Neuronal stem cell (in vitro differentiated cells): ENCODE data around the gene RETREG3.

Experiments used
- DNase-seq: peaks from one replicate; pipeline ENCODE4 v3.0.0-alpha.2; 2013; ENCODE audit warnings: low spot score
- H2AFZ ChIP-seq: one replicate; pipeline ENCODE4 v1.6.1; 2013; ENCODE audit warnings: mild to moderate bottlenecking, low read length, inconsistent platforms
- H2AK5ac ChIP-seq: 2 replicates; pipeline ENCODE4 v1.6.1; 2013; ENCODE audit warnings: low read depth, mild to moderate bottlenecking, inconsistent platforms, low read length, moderate library complexity, mixed read lengths
- H2BK120ac ChIP-seq: 2 replicates; pipeline ENCODE4 v1.6.1; 2013; ENCODE audit warnings: low read depth, mild to moderate bottlenecking, inconsistent platforms, low read length, moderate library complexity, mixed read lengths
- H2BK12ac ChIP-seq: one replicate; pipeline ENCODE4 v1.6.1; 2013; ENCODE audit warnings: low read length, inconsistent platforms
- H2BK15ac ChIP-seq: 2 replicates; pipeline ENCODE4 v1.6.1; 2013; ENCODE audit warnings: mild to moderate bottlenecking, low read length, inconsistent platforms, mixed read lengths
- H2BK5ac ChIP-seq: one replicate; pipeline ENCODE4 v1.6.1; 2013; ENCODE audit warnings: inconsistent platforms, mild to moderate bottlenecking, low read length, moderate library complexity
- H3K14ac ChIP-seq: one replicate; pipeline ENCODE4 v1.6.1; 2013; ENCODE audit warnings: low read length, inconsistent platforms
- H3K18ac ChIP-seq: 2 replicates; pipeline ENCODE4 v1.6.1; 2013; ENCODE audit warnings: low read length, inconsistent platforms
- H3K23ac ChIP-seq: 2 replicates; pipeline ENCODE4 v1.6.1; 2013; ENCODE audit warnings: low read depth, mild to moderate bottlenecking, mixed read lengths, low read length, inconsistent platforms; ENCODE audit not compliant: poor library complexity
- H3K27ac ChIP-seq: replicated peaks from 3 replicates; pipeline ENCODE4 v1.5.1; 2013; ENCODE audit warnings: low read length, inconsistent platforms
- H3K27me3 ChIP-seq, 3 experiments: 2 replicates each; pipeline ENCODE4 v1.6.1; 2013; ENCODE audit warnings: low read length in 3 of 3, mild to moderate bottlenecking in 2 of 3, inconsistent platforms in 1 of 3, low read depth in 1 of 3, mixed read lengths in 1 of 3, moderate library complexity in 1 of 3; ENCODE audit not compliant: control insufficient read depth in 3 of 3, insufficient read depth in 3 of 3
- H3K36me3 ChIP-seq, 2 donors: replicated peaks in 1 of 2; 2 replicates each; pipeline ENCODE4 v1.6.1; 2013; ENCODE audit warnings: low read length in 2 of 2; ENCODE audit not compliant: control insufficient read depth in 2 of 2, insufficient read depth in 2 of 2
- H3K4ac ChIP-seq: 2 replicates; pipeline ENCODE4 v1.6.1; 2013; ENCODE audit warnings: inconsistent platforms, mild to moderate bottlenecking, low read length, moderate library complexity
- H3K4me1 ChIP-seq, 2 donors: 1 replicate in 1 of 2; 2 replicates in 1 of 2; pipeline ENCODE4 v1.6.1; 2013; ENCODE audit warnings: low read length in 2 of 2, low read depth in 1 of 2; ENCODE audit not compliant: control insufficient read depth in 2 of 2, insufficient read depth in 1 of 2
- H3K4me2 ChIP-seq: one replicate; pipeline ENCODE4 v1.6.1; 2013; ENCODE audit warnings: mild to moderate bottlenecking, low read length, inconsistent platforms; ENCODE audit not compliant: insufficient read depth, poor library complexity, severe bottlenecking
- H3K4me3 ChIP-seq, 2 donors: 2 replicates each; pipeline ENCODE4 v1.5.1; 2013; ENCODE audit warnings: low read length in 2 of 2, mild to moderate bottlenecking in 2 of 2, inconsistent platforms in 1 of 2, moderate library complexity in 1 of 2
- H3K79me1 ChIP-seq: one replicate; pipeline ENCODE4 v1.6.1; 2013; ENCODE audit warnings: low read depth, mild to moderate bottlenecking, inconsistent platforms, low read length, moderate library complexity
- H3K9ac ChIP-seq: one replicate; pipeline ENCODE4 v1.6.1; 2013; ENCODE audit warnings: mild to moderate bottlenecking, low read depth, low read length, inconsistent platforms; ENCODE audit not compliant: poor library complexity
- H3K9me3 ChIP-seq, 2 donors: replicated peaks in 1 of 2; 2 replicates each; pipeline versions ENCODE3 to v1.6.1; 2013; ENCODE audit warnings: low read length in 2 of 2, mild to moderate bottlenecking in 2 of 2, inconsistent platforms in 1 of 2, low read depth in 1 of 2, mixed read lengths in 1 of 2, moderate library complexity in 1 of 2; ENCODE audit not compliant: control insufficient read depth in 2 of 2, insufficient read depth in 1 of 2
- H4K8ac ChIP-seq: one replicate; pipeline ENCODE4 v1.6.1; 2013; ENCODE audit warnings: low read depth, mild to moderate bottlenecking, inconsistent platforms, low read length, moderate library complexity
- H4K91ac ChIP-seq: one replicate; pipeline ENCODE4 v1.6.1; 2013; ENCODE audit warnings: low read length, low read depth, mild to moderate bottlenecking, inconsistent platforms; ENCODE audit not compliant: poor library complexity
- WGBS, 2 donors: extraction: QIAGEN DNeasy Blood & Tissue Kit; methylation state at CpG; one replicate each; pipeline ENCODE4 v1.1.7; 2013; ENCODE audit warnings: missing lambda C conversion rate in 2 of 2, mixed read lengths in 1 of 2; ENCODE audit not compliant: insufficient read length in 2 of 2, insufficient replicate concordance in 1 of 2; ENCODE audit errors: extremely low coverage in 2 of 2; 5-methylcytosine and 5-hydroxymethylcytosine counted together

Gene RETREG3

DNA sequence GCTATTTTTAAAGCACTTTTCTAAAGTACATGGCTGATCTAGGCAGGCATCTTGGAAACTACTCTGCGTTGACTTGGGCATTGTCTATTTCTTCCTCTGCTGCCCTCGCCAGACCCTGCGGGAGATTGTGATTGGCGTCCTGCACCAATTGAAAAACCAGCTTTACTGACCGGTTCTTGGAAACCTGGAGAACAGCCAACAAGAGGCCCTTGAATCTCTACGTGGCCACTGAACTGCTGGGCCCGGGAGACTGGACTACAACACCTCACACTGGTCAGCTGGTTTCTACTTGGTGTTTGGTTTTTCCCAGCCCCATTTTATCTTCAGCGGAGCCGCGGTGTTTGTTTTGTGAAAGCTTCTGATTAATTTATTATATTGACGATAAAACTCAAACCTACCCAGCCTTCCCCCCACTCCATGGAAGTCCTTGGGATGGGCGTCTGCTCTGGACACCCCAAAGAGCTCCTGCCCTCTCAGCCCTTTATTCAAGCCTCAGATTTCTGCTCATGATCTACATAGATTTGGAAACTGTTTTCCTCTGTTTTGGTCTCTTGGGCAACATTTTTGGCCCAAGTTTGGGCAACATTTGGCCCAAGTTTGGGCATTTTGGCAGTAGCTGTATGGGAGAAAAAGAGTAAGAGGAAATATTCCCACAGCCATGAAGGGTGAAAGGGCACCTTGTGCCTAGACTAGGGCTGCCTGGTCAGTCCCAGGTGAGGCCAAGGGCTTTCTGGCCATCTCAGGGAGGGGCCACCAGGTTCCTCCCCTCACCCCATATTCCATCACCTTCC, 37.5 kb downstream of the RETREG3 start:
- Histone ChIP-seq H3K4me3 (no peak overlapping the region), H3K4me1 (peaks cover 5 to 10% of the 10 kb centered on the region in 2 donors), H2BK12ac (no peak overlapping the region), H3K18ac (no peak overlapping the region), H3K9ac (no peak overlapping the region), H2BK120ac (no peak overlapping the region), H2BK5ac (no peak overlapping the region), H3K9me3 (no peaks in the 10 kb centered on the region), H3K27me3 (no peaks in the 10 kb centered on the region), H3K14ac (no peak overlapping the region), H4K8ac (no peak overlapping the region), H3K36me3 (peaks cover 45 to 85% of the 10 kb centered on the region in 2 donors), H3K23ac (no peak overlapping the region), H3K79me1 (peaks cover 12% of the 10 kb centered on the region), H2AFZ (no peak overlapping the region), H3K4me2 (no peak overlapping the region), H3K4ac (no peak overlapping the region), H3K27ac (no peak overlapping the region), H2AK5ac (no peak overlapping the region), H2BK15ac (no peak overlapping the region), H4K91ac (no peak overlapping the region)
- no peak for DNase-seq
- no CpG with 5 or more reads among the region's 12 CpGs for WGBS, 2 donors

DNA sequence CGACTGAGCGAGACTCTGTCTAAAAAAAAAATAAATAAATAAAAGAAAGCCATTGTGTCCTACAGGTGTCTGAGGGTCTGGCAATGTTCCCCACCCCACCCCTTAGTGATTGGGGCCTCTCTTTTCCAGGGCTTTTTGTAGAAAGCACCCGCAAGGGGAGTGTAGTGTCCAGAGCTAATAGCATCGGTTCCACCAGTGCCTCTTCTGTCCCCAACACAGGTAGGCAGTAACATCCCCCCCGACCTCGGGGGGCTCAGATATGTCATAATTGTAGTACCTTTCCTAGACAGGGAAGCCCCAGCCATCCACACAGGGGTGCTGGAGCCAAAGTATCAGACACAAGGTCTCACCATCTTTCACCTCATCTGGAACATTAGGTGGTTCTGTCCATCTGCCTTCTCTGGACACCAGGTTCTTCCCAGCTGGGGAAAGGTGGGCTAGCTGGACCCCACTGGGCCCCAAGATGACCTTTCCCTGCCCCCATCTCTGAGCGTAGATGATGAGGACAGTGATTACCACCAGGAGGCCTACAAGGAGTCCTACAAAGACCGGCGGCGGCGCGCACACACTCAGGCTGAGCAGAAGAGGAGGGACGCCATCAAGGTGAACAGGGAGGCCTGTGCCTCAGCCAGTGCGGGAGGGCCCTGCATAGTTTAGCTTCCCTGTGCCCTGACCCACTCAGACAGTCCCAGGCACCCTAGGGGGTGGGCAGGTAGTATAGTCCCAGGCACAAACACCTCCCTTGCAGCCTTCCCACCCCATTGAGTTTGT, 40.6 kb downstream of the RETREG3 start:
- H2AK5ac ChIP-seq, result no peak overlapping the region
- no peak overlapping the region for H3K18ac ChIP-seq
- H4K91ac ChIP-seq, result no peak overlapping the region
- H3K79me1 ChIP-seq, result peaks cover 15% of the 10 kb centered on the region
- H2BK12ac ChIP-seq, result no peak overlapping the region
- H3K4ac ChIP-seq, result no peak overlapping the region
- no peaks in the 10 kb centered on the region for H3K27me3 ChIP-seq
- no peak for DNase-seq
- no CpG with 5 or more reads among the region's 14 CpGs for WGBS, 2 donors
- no peak overlapping the region for H2BK120ac ChIP-seq
- no peak overlapping the region for H3K9ac ChIP-seq
- no peak overlapping the region for H3K4me2 ChIP-seq
- H3K9me3 ChIP-seq, result no peaks in the 10 kb centered on the region
- no peak overlapping the region for H3K27ac ChIP-seq
- H4K8ac ChIP-seq, result no peak overlapping the region
- no peak overlapping the region for H3K23ac ChIP-seq
- H3K14ac ChIP-seq, result no peak overlapping the region
- no peak overlapping the region for H2BK5ac ChIP-seq
- no peak overlapping the region for H2AFZ ChIP-seq
- H3K4me3 ChIP-seq, result peak overlapping the region in 1 of 2 donors; percentile 8
- H2BK15ac ChIP-seq, result no peak overlapping the region
- peaks cover 7 to 8% of the 10 kb centered on the region in 2 donors for H3K4me1 ChIP-seq
- H3K36me3 ChIP-seq, result peaks cover 52 to 82% of the 10 kb centered on the region in 2 donors

DNA sequence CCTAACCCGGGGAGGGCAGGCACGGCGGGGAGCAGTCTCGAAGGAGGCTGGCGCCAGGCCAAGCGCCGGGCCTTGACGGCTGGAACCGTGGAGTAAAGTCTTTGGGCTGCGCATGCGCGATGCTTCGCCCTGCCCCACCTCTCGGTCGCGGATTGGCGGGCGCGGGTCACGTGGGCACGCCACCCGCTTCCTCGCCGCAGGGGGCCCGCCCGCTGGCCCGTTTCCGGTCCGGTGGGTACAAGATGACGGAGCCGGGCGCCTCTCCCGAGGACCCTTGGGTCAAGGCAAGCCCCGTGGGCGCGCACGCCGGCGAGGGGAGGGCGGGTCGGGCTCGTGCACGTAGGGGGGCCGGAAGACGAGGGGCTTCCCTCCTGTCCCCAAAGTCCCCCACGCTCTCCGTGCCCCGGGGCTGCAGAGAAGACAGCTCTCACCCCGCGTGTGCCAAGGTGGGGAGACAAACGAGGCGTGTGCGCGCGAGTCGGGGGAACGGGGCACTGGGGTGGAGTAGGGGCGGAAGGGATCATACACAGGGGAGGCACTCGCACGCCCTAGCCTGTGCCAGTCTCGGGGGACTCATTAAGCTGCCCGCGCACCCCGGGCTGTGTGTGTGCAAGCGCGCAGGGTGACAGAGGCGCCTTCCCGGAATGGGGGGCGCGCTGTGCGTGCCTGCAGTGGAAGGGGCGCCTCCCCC, 42.1 kb downstream of the RETREG3 start, which contains the start of gene MLX:
Gene MLX (plus strand): TSS at position 218 of the 691 bp plus-strand sequence. CDS start 25 bp downstream, at position 243.
- Histone ChIP-seq H2BK120ac (peak within 1 kb of the TSS; percentile 16), H3K27me3 (no peaks in the 10 kb centered on the region), H3K36me3 (peaks cover 42 to 73% of the 10 kb centered on the region in 2 donors), H3K9me3 (no peaks in the 10 kb centered on the region), H4K91ac (no peak within 1 kb of the TSS), H2BK15ac (no peak within 1 kb of the TSS), H3K79me1 (peaks cover 24% of the 10 kb centered on the region), H3K9ac (peak within 1 kb of the TSS; percentile 97), H3K4me3 (peak within 1 kb of the TSS; percentile 76 to 97), H2BK12ac (no peak within 1 kb of the TSS), H2AFZ (peak within 1 kb of the TSS; percentile 90), H3K23ac (peak within 1 kb of the TSS; percentile 93), H3K4ac (peak within 1 kb of the TSS; percentile 43), H3K4me2 (peak within 1 kb of the TSS; percentile 94), H3K4me1 (peaks cover 12 to 16% of the 10 kb centered on the region in 2 donors), H2BK5ac (peak within 1 kb of the TSS; percentile 68), H3K14ac (peak within 1 kb of the TSS; percentile 96), H3K27ac (peak within 1 kb of the TSS; percentile 60), H4K8ac (no peak within 1 kb of the TSS), H2AK5ac (peak within 1 kb of the TSS; percentile 77), H3K18ac (peak within 1 kb of the TSS; percentile 92)
- whole genome bisulfite sequencing, 2 donors, result no CpG with 5 or more reads among the region's 72 CpGs
- DNase-seq, result peak; percentile 87
